NCI-H1417 treated with DMSO at 0.1 percent for 48 hours (cell line): Measurements from ENCODE around the gene ITSN2.
"Not testable (repeated sequence)": the region's sequence is repeated elsewhere in the genome, so short reads cannot be mapped to it uniquely, and the experiment has no call there.

Experiments
- DNase-seq: peaks from one replicate; lab custom pipeline; 2025; lab: John Stamatoyannopoulos, UW

ITSN2 gene

DNA sequence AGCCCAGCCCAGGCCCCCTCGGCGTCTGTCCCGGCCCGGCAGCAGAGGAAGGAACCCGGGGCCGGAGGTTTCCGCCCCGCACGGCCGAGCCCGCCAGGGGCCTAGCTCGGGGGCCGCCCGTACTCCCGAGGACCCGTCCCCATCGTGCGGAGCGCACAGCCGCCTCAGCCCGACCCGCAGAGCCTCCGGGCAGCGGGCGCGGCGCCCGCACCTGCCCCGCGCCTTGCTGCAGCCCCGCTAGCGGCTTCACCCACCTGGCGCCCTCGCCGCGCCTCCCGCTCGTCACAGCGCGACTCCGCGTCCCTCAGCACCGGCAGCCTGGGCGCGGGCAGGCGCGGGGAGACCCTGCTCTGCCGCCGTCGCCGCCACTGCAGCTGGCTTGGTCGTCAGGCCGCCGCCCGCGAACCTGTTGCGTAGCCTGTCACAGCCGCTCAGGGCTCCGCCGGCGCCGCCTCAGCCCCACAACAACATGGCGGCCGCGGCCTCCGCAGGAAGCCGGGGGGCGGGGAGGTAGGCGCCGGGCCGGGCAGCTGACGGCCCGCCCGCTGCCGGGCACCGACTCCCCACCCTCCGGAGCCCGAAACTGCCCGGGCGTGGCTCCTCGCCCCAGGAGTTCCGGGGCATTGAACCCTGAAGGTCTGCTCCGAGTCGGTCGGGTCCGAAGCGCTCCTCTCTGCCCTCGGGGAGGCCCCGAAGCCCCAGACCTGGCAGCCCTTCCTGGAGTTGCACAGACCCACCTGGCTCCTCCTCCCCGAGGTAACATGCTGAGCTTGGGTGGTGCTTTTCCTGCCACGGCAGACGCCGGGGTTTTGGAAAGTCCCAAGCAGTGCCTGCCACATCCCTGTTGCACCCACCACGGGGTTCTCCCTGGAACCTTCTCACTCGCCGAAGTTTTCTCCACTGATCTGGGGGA is at the start of gene ITSN2:
TSS of gene ITSN2 (minus strand) at position 487 of the 913 bp plus-strand sequence. CDS start 32,454 bp downstream, outside the sequence.
- no peak for DNase-seq

DNA sequence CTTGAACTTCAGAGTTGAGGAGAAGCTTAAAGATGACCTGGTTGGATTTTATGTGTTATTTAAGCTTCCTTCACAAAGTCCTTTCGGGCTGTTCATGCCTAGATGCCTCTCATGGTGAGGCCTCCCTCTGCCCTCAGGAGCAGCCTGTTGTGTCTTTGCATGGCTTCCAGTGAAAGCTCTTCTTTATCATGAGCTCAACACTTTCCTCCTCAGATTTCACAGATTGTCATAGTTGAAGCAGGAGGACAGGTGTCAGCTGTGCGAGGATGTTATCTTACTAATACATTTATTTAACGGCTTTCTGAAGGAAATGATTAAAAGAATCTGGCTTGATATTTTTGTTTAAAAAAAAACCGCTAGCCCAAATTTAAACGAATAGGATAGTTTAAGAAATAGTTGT is 48.8 kb upstream of the ITSN2 start:
- no peak for DNase-seq

DNA sequence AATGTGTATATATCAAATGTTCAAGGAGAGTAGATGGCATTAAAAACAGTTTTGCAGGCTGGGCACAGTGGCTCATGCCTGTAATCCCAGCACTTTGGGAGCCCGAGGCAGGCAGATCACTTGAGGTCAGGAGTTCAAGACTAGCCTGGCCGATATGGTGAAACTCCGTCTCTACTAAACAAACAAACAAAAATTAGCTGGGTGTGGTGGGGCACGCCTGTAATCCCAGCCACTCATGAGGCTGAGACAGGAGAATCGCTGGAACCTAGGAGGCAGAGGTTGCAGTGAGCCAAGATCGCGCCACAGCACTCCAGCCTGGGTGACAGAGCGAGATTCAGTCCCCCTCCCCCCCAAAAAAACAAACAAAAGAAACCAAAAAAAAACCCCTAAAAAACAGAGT is 48.4 kb upstream of the ITSN2 start:
- not testable (repeated sequence) for DNase-seq

DNA sequence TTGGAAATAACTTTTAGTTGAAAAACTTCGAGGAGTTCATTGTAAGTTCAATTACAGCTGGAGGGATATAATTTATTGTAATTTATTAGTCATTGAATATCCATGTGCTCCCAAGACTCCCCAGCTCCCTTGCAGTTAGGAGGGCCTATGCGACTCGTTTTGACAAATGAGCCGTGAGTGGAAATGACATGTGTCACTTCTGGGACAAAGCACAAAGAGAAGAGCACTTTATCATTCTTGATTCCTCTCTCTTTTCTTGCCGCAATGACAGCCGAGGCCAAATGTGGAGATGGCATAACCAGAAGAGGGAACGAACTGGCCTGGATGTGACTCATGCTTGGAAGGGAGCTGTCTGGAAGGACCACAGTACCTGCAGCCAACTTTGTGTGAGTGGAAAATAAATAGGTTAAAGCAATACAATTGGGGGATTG is 44.2 kb upstream of the ITSN2 start:
- no peak for DNase-seq

DNA sequence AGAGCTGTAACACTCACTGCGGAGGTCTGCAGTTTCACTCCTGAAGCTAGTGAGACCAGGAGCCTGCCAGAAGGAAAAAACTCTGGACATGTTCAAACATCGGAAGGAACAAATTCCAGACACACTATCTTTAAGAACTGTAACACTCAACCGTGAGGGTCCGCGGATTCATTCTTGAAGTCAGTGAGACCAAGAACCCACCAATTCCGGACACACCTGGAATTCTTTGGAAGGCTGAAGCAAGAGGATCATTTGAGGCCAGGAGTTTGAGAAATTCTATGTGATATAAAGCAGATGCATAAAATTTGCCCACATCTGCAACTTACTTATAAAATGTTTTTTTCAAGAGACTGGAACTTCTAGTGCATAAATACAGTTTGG is 43.5 kb upstream of the ITSN2 start:
- no peak for DNase-seq

DNA sequence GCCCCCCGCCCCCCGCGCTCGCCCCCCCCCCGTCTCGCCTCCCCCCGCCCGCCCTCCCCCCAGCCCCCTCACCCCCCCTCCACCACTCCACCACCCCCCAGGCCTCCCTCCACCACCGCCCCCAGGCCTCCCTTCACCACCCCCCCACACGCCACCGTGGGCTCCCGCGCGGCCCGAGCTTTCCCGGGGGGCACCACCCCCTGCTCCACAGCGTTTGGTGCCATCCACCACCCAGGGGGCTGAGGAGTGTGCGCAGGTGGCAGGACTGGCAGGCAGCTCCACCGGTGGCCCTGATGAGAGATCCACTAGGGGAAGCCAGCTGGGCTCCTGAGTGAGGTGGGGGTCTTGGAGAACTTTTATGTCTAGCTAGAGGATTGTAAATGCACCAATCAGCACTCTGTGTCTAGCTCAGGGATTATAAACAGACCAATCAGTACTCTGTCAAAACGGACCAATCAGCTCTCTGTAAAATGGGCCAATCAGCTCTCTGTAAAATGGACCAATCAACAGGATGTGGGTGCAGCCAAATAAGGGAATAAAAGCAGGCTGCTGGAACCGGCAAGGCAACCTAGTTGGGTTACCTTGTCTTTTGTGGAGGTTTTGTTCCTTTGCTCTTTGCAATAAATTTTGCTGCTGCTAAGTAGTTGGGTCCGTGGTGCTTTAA is 43.0 kb upstream of the ITSN2 start:
- no peak for DNase-seq

DNA sequence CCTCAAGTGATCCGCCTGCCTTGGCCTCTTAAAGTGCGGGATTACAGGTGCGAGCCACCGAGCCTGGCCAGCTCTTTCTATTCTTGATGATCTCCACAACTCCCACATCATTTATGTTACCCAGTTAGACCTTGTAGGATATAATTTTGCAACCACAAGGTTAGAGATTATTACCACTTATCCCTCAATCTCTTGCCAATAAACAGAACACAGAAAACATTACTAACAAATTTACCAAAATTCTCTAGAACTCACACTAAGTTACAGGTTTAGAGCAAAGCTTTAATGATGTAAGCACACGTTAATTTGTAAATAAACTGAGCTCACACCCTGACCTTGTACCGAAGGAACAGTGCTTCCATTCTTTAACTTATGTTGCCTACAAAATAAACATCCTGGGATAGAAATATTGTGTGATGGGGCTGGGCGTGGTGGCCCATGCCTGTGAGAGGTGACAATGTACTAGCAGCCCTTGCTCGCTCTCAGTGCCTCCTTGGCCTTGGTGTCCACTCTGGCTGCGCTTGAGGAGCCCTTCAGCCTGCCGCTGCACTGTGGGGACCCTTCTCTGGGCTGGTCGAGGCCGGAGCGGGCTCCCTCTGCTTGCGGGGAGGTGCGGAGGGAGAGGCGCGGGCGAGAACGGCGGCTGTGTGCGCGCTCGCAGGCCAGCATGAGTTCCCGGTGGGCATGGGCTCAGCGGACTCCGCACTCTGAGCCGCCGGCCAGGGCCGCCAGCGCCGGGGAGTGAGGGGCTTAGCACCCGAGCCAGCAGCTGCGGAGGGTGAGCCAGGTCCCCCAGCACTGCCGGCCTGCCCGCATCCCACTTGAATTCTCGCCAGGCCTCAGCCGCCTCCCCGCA is 42.1 kb upstream of the ITSN2 start:
- DNase-seq, result no peak

DNA sequence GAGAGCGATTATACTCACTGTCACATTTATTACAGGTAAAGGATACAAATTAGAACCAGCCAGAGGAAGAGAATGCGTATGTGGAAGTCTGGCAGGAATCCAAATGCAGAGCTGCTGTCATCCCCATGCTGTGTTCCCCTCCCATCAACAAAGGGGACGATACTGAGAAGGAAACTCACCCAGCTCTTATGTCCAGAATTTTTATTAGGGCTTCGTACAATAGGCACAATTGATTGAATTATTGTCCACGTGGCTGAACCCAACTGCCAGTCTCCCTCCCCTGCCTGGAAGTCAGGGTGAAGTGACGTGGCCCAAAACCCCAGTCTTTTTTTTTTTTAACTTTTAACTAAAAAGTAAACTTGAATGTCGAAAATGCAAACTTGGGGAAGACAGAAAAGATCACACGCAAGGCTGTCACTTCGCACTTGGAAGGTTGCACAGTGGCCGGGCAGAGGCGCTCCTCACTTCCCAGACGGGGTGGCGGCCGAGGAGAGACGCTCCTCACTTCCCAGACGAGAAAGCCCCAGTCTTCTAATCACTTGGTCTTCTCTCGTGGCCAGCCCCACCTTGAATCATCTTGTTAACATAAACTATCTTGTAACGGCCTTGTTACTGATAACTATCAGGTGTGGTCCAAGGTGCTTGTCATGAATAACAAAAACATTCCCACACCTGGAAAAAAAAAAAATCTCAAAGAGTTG is 40.0 kb upstream of the ITSN2 start:
- DNase-seq, result peak; percentile 69

DNA sequence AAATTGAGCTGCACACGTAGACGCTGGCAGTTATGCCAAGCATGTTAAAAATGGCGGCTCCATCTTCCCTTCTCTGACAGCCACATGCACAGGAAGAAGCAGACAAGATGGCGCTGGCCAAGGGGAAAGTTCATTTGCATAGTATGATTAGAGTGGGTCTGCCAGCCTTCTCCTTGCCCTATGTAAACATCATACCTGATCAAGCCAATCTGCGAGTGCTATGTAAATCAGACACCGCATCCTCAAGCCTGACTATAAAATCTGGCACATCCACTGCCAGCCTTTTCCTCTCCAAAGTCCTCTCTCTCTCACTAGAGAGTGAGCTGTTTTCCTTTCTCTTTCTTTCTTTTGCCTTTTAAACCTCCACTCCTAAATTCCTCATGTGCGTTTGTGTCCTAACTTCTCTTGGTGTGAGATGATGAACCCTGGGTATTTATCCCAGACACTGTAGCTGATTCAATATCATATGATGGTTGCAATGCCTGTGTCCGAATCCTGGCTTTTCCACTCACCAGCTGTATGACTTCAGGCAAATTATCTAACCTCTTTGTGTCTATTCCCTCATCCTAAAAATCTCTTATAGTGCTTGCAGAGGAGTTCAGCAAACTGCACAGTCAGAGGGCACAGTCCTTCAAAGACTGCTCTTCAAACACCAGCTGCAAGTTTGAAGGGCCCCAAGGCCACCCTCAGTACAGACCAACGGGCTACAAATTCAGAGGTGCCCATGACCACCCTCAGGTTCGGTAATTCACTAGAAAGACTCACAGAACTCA is 39.3 kb upstream of the ITSN2 start:
- DNase-seq, result peak; percentile 81

DNA sequence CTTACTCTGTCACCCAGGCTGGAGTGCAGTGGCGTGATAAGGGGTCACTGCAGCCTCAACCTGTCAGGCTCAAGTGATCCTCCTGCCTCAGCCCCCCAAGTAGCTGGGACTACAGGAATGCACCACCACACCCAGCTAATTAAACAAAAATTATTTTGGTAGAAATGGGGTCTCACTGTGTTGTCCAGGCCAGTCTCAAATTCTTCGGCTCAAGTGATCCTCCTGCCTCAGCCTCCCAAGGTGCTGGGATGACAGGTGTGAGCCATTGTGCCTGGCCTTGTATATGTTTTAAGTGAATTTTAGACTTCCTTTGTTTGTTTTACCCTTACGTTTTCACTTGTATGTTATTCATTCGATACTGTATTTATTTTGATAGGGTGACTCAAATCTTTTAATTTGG is 34.7 kb upstream of the ITSN2 start:
- DNase-seq, result no peak

DNA sequence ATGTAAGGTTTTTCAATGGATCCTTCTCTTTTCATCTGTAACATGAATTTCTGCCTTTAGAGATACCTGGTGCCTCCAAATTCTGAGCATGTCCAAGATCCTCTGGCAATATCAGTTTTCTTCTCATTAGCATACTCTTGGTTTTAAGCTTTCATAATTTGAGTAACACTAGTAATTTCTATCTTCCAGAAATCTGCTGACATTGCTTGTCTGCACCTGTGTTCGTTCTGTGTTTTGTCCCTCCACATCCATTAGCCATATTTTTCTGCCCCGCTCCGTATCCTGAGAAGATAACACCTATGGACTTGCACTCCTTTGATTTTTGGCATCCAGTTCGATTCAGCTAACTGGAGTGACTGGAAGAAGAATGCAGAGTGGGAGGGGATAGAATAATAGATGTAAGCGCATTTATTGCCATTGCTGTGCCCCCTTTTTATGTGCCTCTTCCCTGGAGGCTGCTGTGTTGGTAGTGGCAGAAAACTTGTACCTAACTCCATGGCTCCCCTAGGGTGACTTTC is 32.3 kb upstream of the ITSN2 start:
- no peak for DNase-seq

DNA sequence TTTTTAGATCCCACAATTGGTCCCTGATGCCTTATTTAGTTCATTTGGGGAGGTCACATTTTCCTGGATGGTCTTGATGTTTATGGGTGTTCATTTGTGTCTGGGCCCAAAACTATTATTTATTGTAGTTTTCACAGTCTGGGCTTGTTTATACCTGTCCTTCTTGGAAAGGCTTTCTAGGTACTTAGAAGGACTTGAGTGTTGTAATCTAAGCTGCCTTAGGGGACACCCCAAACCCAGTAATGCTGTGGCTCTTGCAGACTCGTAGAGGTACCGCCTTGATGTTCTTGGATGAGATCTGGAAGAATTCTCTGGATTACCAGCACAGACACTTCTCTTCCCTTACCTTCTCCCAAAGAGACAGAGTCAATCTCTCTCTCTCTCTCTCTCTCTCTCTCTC is 25.0 kb upstream of the ITSN2 start:
- DNase-seq, result no peak

DNA sequence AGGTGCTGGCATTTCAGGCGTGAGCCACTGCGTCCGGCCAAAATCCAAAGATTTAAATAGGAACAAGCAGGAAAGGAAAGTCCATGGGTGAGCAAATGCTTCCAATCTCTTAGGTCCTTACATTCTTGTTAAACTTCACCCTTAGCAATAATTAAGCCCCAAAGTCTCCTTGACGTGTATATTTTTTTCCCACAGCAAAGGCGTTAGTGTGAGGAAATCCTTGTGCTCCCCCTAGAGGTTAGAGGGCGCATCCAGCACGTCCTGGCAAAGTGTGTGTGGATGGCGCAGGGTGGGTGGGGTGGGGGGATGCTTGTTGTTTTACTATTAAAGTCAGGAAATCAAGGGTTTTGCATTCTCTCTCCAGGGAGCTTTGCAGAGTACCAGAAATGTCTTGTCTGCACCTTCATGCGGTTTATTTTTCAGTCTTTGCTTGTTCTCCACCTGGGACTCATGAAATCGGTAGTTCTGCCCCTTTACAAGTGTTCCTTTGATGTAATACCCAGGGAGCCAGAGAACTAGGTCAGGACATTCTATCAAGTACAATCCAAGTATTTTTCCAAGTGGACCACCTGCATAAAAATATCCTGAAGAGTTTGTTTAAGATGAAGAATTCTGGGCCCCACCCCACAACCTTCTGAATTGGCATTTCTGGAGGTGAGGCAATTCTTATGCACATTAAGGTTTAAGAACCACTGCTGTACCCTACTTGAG is 22.2 kb upstream of the ITSN2 start:
- peak; percentile 37 for DNase-seq

DNA sequence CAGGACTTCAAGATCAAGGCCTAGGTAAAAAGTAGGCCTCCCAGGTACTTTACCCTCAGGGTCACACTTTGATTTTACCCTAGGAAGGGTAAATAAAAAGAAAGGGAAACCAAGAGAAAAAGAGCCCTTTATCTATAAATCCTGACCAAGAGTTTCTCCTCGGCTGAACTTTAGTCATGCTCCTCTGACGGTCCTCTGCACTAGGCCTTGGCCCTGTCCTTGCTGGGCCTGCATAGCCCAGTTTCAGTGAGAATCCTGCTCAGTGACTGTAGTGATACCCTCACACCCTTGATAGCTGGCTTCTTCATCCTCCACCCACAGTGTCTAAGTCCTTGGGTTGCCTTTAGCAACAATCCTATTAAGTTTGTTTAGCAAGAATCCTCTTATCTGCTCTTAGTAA is 20.5 kb upstream of the ITSN2 start:
- no peak for DNase-seq

DNA sequence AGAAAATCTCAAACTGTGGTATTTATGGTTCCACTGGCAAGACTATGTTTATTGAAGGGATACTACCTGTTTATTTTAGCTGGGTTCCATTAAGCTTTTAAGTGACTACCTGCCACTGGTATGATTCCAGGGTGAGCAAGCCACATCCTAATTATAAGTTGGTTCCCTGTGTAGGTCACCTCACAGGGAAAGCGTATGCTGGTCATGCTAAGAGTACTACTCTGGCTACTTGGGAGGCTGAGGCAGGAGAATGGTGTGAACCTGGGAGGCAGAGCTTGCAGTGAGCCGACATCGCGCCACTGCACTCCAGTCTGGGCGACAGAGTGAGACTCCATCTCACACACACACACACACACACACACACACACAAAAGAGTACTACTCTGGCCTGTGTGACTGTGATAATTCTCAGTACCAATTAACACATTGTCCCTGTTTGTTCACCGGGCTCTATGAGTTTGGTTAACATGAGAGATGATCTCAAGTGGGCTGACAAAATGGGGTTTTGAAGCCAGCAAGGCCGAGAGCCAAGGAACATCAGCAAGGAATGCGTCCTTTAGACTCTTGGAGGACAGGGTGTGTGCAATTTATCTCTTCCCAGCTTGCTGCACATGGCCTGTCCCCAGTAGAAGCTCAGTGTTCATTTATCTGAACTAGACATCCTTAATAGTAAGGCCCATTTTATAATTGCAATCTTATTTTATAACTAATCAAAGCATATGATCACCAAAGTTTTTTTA is 15.2 kb upstream of the ITSN2 start:
- no peak for DNase-seq

DNA sequence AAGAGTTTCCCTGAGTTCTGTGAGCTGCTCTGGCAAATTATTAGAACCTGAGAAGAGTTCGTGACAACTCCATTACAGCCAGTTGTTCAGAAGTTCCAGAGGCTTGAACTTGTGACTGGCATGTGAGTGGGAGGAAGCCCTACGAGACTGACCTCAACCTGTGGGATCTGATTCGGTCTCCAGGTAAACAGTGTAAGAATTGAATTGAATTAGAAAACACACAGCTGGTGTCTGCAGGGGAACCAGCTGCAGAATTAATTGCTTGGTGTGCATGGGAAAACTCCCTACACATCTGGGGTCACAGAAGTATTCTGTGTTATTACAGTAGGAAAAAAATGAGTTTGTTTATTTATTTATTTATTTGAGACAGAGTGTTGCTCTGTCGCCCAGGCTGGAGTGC is 14.0 kb upstream of the ITSN2 start:
- DNase-seq, result no peak

DNA sequence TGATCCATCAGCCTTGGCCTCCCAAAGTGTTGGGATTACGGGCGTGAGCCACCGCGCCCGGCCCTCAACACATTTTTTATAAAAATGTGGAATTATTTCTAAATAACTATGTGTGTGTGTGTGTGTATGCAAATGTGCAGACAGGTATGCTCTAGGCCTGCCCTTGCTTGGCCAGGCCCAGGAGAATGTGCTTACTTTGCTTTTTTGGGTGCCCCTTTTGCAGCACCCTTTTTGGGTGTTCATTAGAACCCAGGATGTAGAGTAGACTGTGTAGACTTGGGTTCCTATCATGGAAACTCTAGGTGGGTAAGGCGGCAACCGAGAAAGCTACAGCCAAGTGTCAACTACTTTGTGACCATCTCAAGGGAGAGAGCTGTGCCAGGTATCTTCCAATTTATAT is 11.7 kb upstream of the ITSN2 start:
- no peak for DNase-seq

DNA sequence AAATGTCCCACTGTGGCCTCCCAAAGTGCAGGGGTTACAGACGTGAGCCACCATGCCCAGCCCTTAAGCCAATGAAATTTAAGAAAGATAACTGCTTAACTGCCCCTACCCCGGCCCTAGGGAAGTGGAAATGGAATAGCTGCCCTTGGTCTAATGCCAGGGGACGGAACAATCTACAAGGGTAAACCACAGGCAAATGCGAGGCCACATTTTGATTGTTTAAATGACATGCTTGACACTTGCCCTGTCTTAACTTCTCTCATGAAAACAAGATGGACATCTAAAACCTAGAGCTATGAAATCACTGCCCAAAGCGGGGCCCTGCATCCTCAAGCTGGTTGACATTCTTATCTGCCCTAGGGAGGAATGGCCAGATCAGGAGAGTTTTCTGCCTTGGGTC is 5.5 kb upstream of the ITSN2 start:
- DNase-seq, result no peak

DNA sequence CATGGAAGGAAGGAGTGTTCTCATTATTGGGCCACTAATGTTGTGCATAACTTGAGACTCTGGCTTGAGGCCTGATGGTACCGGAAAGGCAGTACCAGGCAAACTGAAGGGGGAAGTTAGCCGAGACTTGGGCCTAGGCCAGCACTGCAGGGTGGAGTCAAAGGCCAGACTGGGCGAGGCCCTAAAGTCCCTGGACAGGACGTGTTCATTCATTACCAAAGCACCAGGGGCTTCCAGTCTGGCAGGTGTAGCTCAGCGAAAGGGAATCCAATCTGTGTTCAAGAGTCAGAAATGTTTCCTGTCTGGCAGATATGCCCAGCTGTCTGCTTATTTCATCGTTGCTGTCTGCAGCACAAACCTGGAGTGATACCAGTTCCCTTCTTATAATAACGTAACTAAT is 4.7 kb upstream of the ITSN2 start:
- DNase-seq, result no peak

DNA sequence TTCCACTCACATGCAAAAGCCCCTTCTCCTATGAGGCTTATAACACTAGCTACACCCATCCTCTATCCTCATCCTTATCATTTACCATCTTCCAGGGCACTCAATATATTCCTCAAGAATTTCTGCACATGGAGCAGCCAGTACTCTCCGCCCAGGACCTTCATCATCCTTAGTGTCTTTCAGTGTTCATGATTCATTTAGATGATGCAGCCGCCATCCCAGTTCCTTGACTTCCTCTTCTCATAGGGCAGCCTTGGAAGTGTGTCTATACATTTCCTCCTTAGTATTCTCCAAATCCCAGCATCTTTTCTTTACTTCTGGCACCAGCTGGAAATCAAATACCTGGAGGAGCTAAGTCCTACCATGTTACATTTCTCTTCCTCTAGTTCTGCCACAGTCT is 3.0 kb upstream of the ITSN2 start:
- no peak for DNase-seq
